ENCODE data around the gene ZNF610.

GRCh38 chr19:52335768-52336116 is 301 bp upstream of the ZNF610 start:
- no peak for TF ChIP-seq POLR2AphosphoS5 (IDR thresholded peaks at IDR 0.05; ENCODE audit: low read depth, low read length)
- no peak for TF ChIP-seq POLR2A (IDR thresholded peaks at IDR 0.05; ENCODE audit: low read depth, low read length)
- no peak for TF ChIP-seq TAF1 (IDR thresholded peaks at IDR 0.05; ENCODE audit: low read depth, low read length)
